Activated CD8-positive, alpha-beta T cell treated with anti-CD3 and anti-CD28 coated beads for 36 hours (primary cell): Measurements from ENCODE around the gene CAMTA1. TPM values are rescaled to one million over a fixed set of nuclear protein-coding genes. Genes with fewer than 3 reads are reported as not detected.
"Not testable (repeated sequence)": the region's sequence is repeated elsewhere in the genome, so short reads cannot be mapped to it uniquely, and the experiment has no call there.

ENCODE experiments used
- ATAC-seq: fragments of 200-7000 bp; cut with Tn5 transposase; one replicate; pipeline ENCODE4 v1.10.0; 2021; ENCODE audit warnings: mild to moderate bottlenecking, moderate library complexity
- CTCF ChIA-PET: fragments of 350-600 bp; sonication (Branson Sonifier 250); formaldehyde crosslinking; loops from one replicate; lab custom pipeline; 2021; ENCODE audit warnings: antibody characterized with exemption; lab: Charles Lee
- POLR2A ChIA-PET: fragments of 350-600 bp; sonication (Branson Sonifier 250); formaldehyde crosslinking; loops from one replicate; lab custom pipeline; 2021; ENCODE audit warnings: antibody characterized with exemption; lab: Charles Lee
- DNase-seq: peaks from one replicate; pipeline ENCODE4 v3.0.0-alpha.2; 2020
- H3K27ac Mint-ChIP-seq: one replicate; pipeline ENCODE4 v1.8.0; 2021; ENCODE audit warnings: mild to moderate bottlenecking, mixed read lengths
- H3K27me3 Mint-ChIP-seq: one replicate; pipeline ENCODE4 v1.8.0; 2021; ENCODE audit warnings: mixed read lengths
- H3K36me3 Mint-ChIP-seq: one replicate; pipeline ENCODE4 v1.8.0; 2021; ENCODE audit warnings: low read depth, mixed read lengths
- H3K4me1 Mint-ChIP-seq: one replicate; pipeline ENCODE4 v1.8.0; 2021; ENCODE audit warnings: low read depth, mixed read lengths
- H3K4me3 Mint-ChIP-seq: one replicate; pipeline ENCODE4 v1.8.0; 2021; ENCODE audit warnings: mild to moderate bottlenecking, moderate library complexity, mixed read lengths
- H3K9me3 Mint-ChIP-seq: one replicate; pipeline ENCODE4 v1.8.0; 2021; ENCODE audit warnings: mixed read lengths
- intact Hi-C: fragments of 100-400 bp; cut with micrococcal nuclease; formaldehyde crosslinking; loops from one replicate; pipeline ENCODE4 v1.10.0; 2022
- total RNA-seq, 2 experiments: library from RNA; stranded (reverse); gene quantifications; one replicate each; pipeline ENCODE4 v1.2.3, GENCODE V29; 2021
- TF ChIP-seq, protein P1 (sequence below): fragments of 200-600 bp; IDR thresholded peaks from one replicate; pipeline ENCODE4 v1.8.0; 2022; ENCODE audit warnings: antibody characterized with exemption, mild to moderate bottlenecking

The CAMTA1 gene
- total RNA-seq, 2 experiments from 2014 or later: 67.7 to 70.9 TPM

DNA sequence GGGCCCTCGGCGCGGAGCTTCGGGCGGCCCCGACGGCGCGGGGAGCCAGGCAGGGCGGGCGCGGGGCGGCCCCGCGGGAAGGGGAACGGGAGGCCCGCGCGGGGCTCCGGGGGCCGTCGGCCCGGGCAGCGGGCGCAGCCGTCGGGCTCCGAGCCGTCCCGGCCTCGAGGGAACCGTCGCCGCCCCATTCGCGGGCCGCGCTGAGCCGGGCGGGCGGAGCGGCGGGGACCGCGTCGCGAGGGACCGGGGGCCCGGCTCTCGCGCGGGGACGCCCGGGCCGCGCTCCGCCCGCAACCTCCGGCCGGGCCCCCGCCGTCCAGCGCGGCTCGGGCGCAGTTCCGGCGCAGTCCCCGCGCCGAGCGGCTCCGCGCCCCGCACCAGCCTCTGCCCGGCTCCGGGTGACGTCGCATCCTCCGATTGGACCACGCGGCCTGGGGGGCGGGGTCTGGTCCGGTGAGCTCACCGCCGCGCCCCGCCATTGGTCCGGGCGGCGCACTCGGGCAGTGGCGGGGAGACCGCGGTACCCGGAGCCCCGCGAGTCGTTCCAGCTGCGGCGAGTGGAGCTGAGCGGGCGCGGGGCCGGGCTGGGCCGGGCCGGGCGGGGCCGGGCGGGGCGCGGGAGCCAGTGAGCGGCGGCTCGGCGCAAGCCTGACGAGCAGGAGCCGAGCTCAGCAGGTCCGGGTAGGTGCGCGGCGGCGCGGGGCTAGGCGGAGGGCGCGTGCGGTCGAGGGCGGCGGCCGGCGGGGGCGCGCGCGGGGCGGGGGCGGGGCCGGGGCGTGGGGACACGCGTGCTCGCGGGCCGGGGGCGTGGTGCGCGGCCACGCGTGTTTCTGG is 919.2 kb downstream of the CAMTA1 start:
- peak overlapping the region; percentile 66 for H3K4me3 Mint-ChIP-seq
- intact Hi-C loops: no loop called here
- H3K27me3 Mint-ChIP-seq: peaks cover 50% of the 10 kb centered on the region
- peak; percentile 92 for DNase-seq
- H3K9me3 Mint-ChIP-seq: no peaks in the 10 kb centered on the region
- POLR2A ChIA-PET: interaction anchor here (0.6 kb wide), 1 partner anchor 80 kb away, joined by 3 read pairs; the partner anchor contains the start of gene PER3
- H3K4me1 Mint-ChIP-seq: peaks cover 10% of the 10 kb centered on the region
- no peak overlapping the region for H3K27ac Mint-ChIP-seq
- peak; percentile 99 for ATAC-seq
- CTCF ChIA-PET: interaction anchor here (0.6 to 3.4 kb wide), 9 partner anchors 23 to 64 kb away, joined by 3 to 23 read pairs (median 4); no protein-coding TSS in a partner anchor
- no peaks in the 10 kb centered on the region for H3K36me3 Mint-ChIP-seq
- TF ChIP-seq, protein P1, sequence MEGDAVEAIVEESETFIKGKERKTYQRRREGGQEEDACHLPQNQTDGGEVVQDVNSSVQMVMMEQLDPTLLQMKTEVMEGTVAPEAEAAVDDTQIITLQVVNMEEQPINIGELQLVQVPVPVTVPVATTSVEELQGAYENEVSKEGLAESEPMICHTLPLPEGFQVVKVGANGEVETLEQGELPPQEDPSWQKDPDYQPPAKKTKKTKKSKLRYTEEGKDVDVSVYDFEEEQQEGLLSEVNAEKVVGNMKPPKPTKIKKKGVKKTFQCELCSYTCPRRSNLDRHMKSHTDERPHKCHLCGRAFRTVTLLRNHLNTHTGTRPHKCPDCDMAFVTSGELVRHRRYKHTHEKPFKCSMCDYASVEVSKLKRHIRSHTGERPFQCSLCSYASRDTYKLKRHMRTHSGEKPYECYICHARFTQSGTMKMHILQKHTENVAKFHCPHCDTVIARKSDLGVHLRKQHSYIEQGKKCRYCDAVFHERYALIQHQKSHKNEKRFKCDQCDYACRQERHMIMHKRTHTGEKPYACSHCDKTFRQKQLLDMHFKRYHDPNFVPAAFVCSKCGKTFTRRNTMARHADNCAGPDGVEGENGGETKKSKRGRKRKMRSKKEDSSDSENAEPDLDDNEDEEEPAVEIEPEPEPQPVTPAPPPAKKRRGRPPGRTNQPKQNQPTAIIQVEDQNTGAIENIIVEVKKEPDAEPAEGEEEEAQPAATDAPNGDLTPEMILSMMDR: no peak

DNA sequence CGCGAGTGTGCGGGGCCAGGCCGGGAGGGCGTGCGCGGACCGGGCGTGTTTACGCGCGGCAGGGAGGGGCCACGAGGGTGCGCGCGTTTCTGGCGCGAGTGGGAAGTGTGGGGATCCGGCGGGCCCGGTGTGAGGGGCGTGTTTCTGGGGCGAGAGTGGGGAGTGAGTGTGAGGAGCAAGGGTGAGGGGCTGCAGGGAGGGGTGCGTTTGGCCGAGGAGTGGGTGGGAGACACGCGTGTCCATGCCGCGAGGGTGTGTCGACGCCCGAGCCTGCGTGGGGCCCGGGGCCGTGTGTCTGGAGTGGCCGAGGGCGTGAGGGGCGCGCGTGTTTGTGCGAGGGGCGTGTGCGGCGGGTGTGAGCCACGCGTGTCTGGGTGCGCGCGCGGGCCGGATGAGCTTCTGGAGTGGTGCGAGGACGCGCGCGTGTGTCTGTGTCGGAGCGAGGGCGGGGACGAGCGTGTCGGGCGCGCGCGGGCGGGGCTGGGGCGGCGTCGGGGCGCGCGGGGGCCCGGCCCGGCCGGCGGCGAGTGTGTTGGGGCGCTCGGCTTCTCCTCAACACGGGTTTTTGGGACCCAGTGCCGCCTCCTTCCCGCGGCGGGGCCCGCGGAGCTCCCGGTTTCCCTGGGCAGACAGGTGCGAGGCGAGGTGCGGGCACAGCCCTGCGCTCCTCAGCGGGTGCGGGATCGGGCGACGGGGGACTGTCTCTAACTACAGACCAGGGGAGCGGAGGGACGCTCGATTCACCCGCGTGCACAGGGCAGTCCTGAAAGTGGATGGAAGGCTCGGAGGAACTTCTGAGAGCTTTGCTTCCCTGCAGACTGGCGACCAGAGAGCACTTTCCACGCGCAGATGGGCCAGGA is 920.0 kb downstream of the CAMTA1 start:
- Mint-ChIP-seq H3K4me3 (peak overlapping the region; percentile 66), H3K27me3 (peaks cover 51% of the 10 kb centered on the region), H3K27ac (peak overlapping the region; percentile 20), H3K36me3 (no peaks in the 10 kb centered on the region), H3K9me3 (no peaks in the 10 kb centered on the region), H3K4me1 (peaks cover 6% of the 10 kb centered on the region)
- intact Hi-C loops: no loop called here
- CTCF ChIA-PET: interaction anchor here (0.8 to 3.4 kb wide), 7 partner anchors 36 to 52 kb away, joined by 3 to 23 read pairs (median 4); no protein-coding TSS in a partner anchor
- TF ChIP-seq, protein P1: no peak
- POLR2A ChIA-PET: no interaction called here
- ATAC-seq (no peak), DNase-seq (peak; percentile 19)

GRCh38 chr1:7705908-7706216 is 920.6 kb downstream of the CAMTA1 start:
- ATAC-seq (no peak), DNase-seq (no peak)
- Mint-ChIP-seq H3K4me3 (peak overlapping the region; percentile 59), H3K27me3 (peaks cover 55% of the 10 kb centered on the region), H3K4me1 (peaks cover 6% of the 10 kb centered on the region), H3K27ac (no peak overlapping the region), H3K36me3 (no peaks in the 10 kb centered on the region), H3K9me3 (no peaks in the 10 kb centered on the region)
- TF ChIP-seq, protein P1: no peak
- intact Hi-C loops: no loop called here
- ChIA-PET CTCF (no interaction called here), POLR2A (no interaction called here)

DNA sequence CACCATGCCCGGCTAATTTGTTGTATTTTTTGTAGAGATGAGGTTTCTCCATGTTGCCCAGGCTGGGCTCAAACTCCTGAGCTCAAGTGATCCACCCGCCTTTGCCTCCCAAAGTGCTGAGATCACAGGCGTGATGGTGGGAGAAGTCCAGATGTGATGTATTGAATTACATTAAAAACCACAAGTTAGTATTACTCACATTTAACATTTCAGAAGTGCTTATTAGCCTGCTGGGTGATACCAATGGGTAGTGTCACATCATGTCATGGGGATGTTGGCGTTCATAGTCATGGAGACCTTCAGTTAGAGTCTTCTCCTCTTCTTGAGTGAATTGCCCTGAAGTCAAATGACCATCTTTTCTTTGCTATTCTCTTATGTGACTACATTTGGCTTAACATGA is 922.3 kb downstream of the CAMTA1 start:
- TF ChIP-seq, protein P1: no peak
- H3K4me3 Mint-ChIP-seq: no peak overlapping the region
- no peaks in the 10 kb centered on the region for H3K36me3 Mint-ChIP-seq
- H3K4me1 Mint-ChIP-seq: peaks cover 6% of the 10 kb centered on the region
- peaks cover 49% of the 10 kb centered on the region for H3K27me3 Mint-ChIP-seq
- ChIA-PET CTCF (interaction anchor here (0.7 to 1.9 kb wide), 2 partner anchors 38 to 43 kb away, joined by 3 to 4 read pairs; no protein-coding TSS in a partner anchor), POLR2A (no interaction called here)
- no peak for ATAC-seq
- no peaks in the 10 kb centered on the region for H3K9me3 Mint-ChIP-seq
- no peak overlapping the region for H3K27ac Mint-ChIP-seq
- DNase-seq: no peak
- intact Hi-C loops: no loop called here

GRCh38 chr1:7708065-7708464 is 922.8 kb downstream of the CAMTA1 start:
- H3K4me3 Mint-ChIP-seq, H3K4me1 Mint-ChIP-seq, H3K27ac Mint-ChIP-seq, ATAC-seq, H3K36me3 Mint-ChIP-seq, POLR2A ChIA-PET, intact Hi-C loops, DNase-seq, H3K9me3 Mint-ChIP-seq: not testable (repeated sequence)
- CTCF ChIA-PET: interaction anchor here (0.6 to 3.8 kb wide), 5 partner anchors 9 to 45 kb away, joined by 3 to 22 read pairs (median 4); no protein-coding TSS in a partner anchor
- peaks cover 48% of the 10 kb centered on the region for H3K27me3 Mint-ChIP-seq
